IMR-90 (cell line): ENCODE data around the gene GLIS1. TPM values are rescaled to one million over a fixed set of nuclear protein-coding genes. Genes with fewer than 3 reads are reported as not detected.

Source experiments
- ATAC-seq: fragments of 200-7000 bp; cut with Tn5 transposase; 2 replicates; pipeline ENCODE4 v1.9.1; 2020; ENCODE audit warnings: low read depth, mild to moderate bottlenecking, moderate library complexity
- BruUV-seq: library from RNA; stranded (reverse); fragments of 400-500 nt; replicated peaks from 2 replicates; lab custom pipeline; 2021; lab: Mats Ljungman, UMichigan
- CTCF ChIA-PET: fragments of 300-600 bp; formaldehyde crosslinking; extraction: SDS; loops from one replicate; lab custom pipeline; 2021; ENCODE audit warnings: antibody characterized with exemption; lab: Yijun Ruan, JAX
- POLR2A ChIA-PET: fragments of 300-600 bp; sonication (Branson Sonifier 250); formaldehyde crosslinking; loops from one replicate; lab custom pipeline; 2022; ENCODE audit warnings: antibody characterized with exemption; ENCODE audit not compliant: unreplicated experiment; lab: Charles Lee
- DNase-seq: peaks from one replicate; pipeline ENCODE4 v3.0.0; 2013
- H2AFZ ChIP-seq: replicated peaks from 2 replicates; pipeline ENCODE3; 2013; ENCODE audit warnings: low read length, mild to moderate bottlenecking; ENCODE audit not compliant: poor library complexity
- H2AK5ac ChIP-seq: 2 replicates; pipeline ENCODE4 v1.6.1; 2013; ENCODE audit warnings: low read depth, low read length, inconsistent platforms
- H2AK9ac ChIP-seq: replicated peaks from 2 replicates; pipeline ENCODE3; 2013; ENCODE audit warnings: mild to moderate bottlenecking, low read depth, low read length, moderate library complexity; ENCODE audit not compliant: poor library complexity
- H2BK120ac ChIP-seq: 2 replicates; pipeline ENCODE4 v1.6.1; 2013; ENCODE audit warnings: low read depth, low read length, inconsistent platforms
- H2BK15ac ChIP-seq: 3 replicates; pipeline ENCODE4 v1.6.1; 2013; ENCODE audit warnings: low read depth, low read length, inconsistent platforms
- H2BK20ac ChIP-seq: 2 replicates; pipeline ENCODE4 v1.6.1; 2013; ENCODE audit warnings: low read depth, mild to moderate bottlenecking, inconsistent platforms, low read length, moderate library complexity
- H2BK5ac ChIP-seq: 2 replicates; pipeline ENCODE4 v1.6.1; 2013; ENCODE audit warnings: mild to moderate bottlenecking, low read depth, low read length, inconsistent platforms; ENCODE audit not compliant: poor library complexity, severe bottlenecking
- H3K14ac ChIP-seq: replicated peaks from 2 replicates; pipeline ENCODE4 v1.6.1; 2013; ENCODE audit warnings: low read depth, low read length, inconsistent platforms
- H3K18ac ChIP-seq: 2 replicates; pipeline ENCODE4 v1.6.1; 2013; ENCODE audit warnings: low read depth, low read length, control low read depth
- H3K23ac ChIP-seq: 2 replicates; pipeline ENCODE4 v1.6.1; 2013; ENCODE audit warnings: low read depth, low read length, inconsistent platforms
- H3K27ac ChIP-seq: 2 replicates; pipeline ENCODE4 v1.5.1; 2013; ENCODE audit warnings: mild to moderate bottlenecking, control low read depth, low read length; ENCODE audit not compliant: insufficient read depth
- H3K27me3 ChIP-seq: 2 replicates; pipeline ENCODE4 v1.6.1; 2013; ENCODE audit warnings: low read length; ENCODE audit not compliant: control insufficient read depth, insufficient read depth
- H3K36me3 ChIP-seq: 2 replicates; pipeline ENCODE4 v1.6.1; 2013; ENCODE audit warnings: low read length, mixed read lengths; ENCODE audit not compliant: control insufficient read depth, insufficient read depth
- H3K4ac ChIP-seq: 2 replicates; pipeline ENCODE4 v1.6.1; 2013; ENCODE audit warnings: low read depth, low read length, inconsistent platforms
- H3K4me1 ChIP-seq: 2 replicates; pipeline ENCODE4 v1.6.1; 2013; ENCODE audit warnings: low read length, mixed read lengths; ENCODE audit not compliant: control insufficient read depth, insufficient read depth
- H3K4me2 ChIP-seq: 2 replicates; pipeline ENCODE4 v1.6.1; 2013; ENCODE audit warnings: low read depth, mild to moderate bottlenecking, control low read depth, low read length, moderate library complexity
- H3K4me3 ChIP-seq: 2 replicates; pipeline ENCODE4 v1.5.1; 2013; ENCODE audit warnings: low read depth, mild to moderate bottlenecking, control low read depth, low read length, moderate library complexity; ENCODE audit not compliant: insufficient read depth
- H3K56ac ChIP-seq: 2 replicates; pipeline ENCODE4 v1.6.1; 2013; ENCODE audit warnings: low read length, inconsistent platforms; ENCODE audit not compliant: insufficient read depth; ENCODE audit errors: extremely low read depth
- H3K79me1 ChIP-seq, 2 experiments: 2 replicates each; pipeline ENCODE4 v1.6.1; 2013; ENCODE audit warnings: low read length in 2 of 2, inconsistent platforms in 1 of 2, low read depth in 1 of 2
- H3K9ac ChIP-seq: 2 replicates; pipeline ENCODE4 v1.6.1; 2013; ENCODE audit warnings: low read depth, low read length, control low read depth
- H3K9me1 ChIP-seq: 2 replicates; pipeline ENCODE4 v1.6.1; 2013; ENCODE audit warnings: low read length, inconsistent platforms; ENCODE audit not compliant: insufficient read depth
- H3K9me3 ChIP-seq: 2 replicates; pipeline ENCODE4 v1.6.1; 2013; ENCODE audit warnings: low read length; ENCODE audit not compliant: control insufficient read depth, insufficient read depth
- H4K20me1 ChIP-seq: 2 replicates; pipeline ENCODE4 v1.6.1; 2013; ENCODE audit warnings: low read length, inconsistent platforms; ENCODE audit not compliant: insufficient read depth
- H4K5ac ChIP-seq: 2 replicates; pipeline ENCODE4 v1.6.1; 2013; ENCODE audit warnings: mild to moderate bottlenecking, low read depth, low read length, control low read depth
- H4K8ac ChIP-seq, 2 experiments: 2 replicates each; pipeline ENCODE4 v1.6.1; 2013; ENCODE audit warnings: low read depth in 2 of 2, low read length in 2 of 2, control low read depth in 1 of 2, inconsistent platforms in 1 of 2
- H4K91ac ChIP-seq: 2 replicates; pipeline ENCODE4 v1.6.1; 2013; ENCODE audit warnings: low read depth, low read length, inconsistent platforms; ENCODE audit not compliant: insufficient read depth
- BHLHE40 ChIP-seq: fragments of 150-350 bp; IDR thresholded peaks from 2 replicates; pipeline ENCODE4 v1.6.1; 2016; ENCODE audit warnings: mild to moderate bottlenecking, low read depth, low read length
- CEBPB ChIP-seq: IDR thresholded peaks from 2 replicates; pipeline ENCODE4 v1.6.1; 2012; ENCODE audit warnings: low read depth, low read length, improper control_type of control experiment
- CHD1 ChIP-seq: IDR thresholded peaks from 2 replicates; pipeline ENCODE4 v1.6.1; 2012; ENCODE audit warnings: low read depth, low read length, improper control_type of control experiment
- CTCF ChIP-seq: conservative IDR thresholded peaks from 2 replicates; pipeline ENCODE4 v1.5.1; 2012; ENCODE audit warnings: mild to moderate bottlenecking, low read depth, low read length, improper control_type of control experiment
- ELK1 ChIP-seq: fragments of 150-350 bp; IDR thresholded peaks from 2 replicates; pipeline ENCODE4 v1.6.1; 2016; ENCODE audit warnings: low read depth, mild to moderate bottlenecking, low read length, moderate library complexity, borderline replicate concordance
- FOS ChIP-seq: fragments of 150-350 bp; IDR thresholded peaks from 2 replicates; pipeline ENCODE4 v1.6.1; 2016; ENCODE audit warnings: low read depth, low read length
- MAFK ChIP-seq: IDR thresholded peaks from 2 replicates; pipeline ENCODE4 v1.6.1; 2012; ENCODE audit warnings: low read depth, low read length, improper control_type of control experiment
- MAZ ChIP-seq: IDR thresholded peaks from 2 replicates; pipeline ENCODE4 v1.6.1; 2012; ENCODE audit warnings: low read depth, mild to moderate bottlenecking, low read length, improper control_type of control experiment, moderate library complexity, borderline replicate concordance
- MXI1 ChIP-seq: IDR thresholded peaks from 2 replicates; pipeline ENCODE4 v1.6.1; 2012; ENCODE audit warnings: low read depth, mild to moderate bottlenecking, low read length, moderate library complexity, borderline replicate concordance
- NFE2L2 ChIP-seq: fragments of 150-350 bp; IDR thresholded peaks from 2 replicates; pipeline ENCODE4 v1.6.1; 2016; ENCODE audit warnings: low read depth, mild to moderate bottlenecking, low read length
- POLR2A ChIP-seq: IDR thresholded peaks from 2 replicates; pipeline ENCODE4 v1.6.1; 2012; ENCODE audit warnings: mild to moderate bottlenecking, low read depth, low read length
- RAD21 ChIP-seq: IDR thresholded peaks from 2 replicates; pipeline ENCODE4 v1.6.1; 2012; ENCODE audit warnings: low read length, improper control_type of control experiment
- RCOR1 ChIP-seq: IDR thresholded peaks from 2 replicates; pipeline ENCODE4 v1.6.1; 2012; ENCODE audit warnings: mild to moderate bottlenecking, low read length, improper control_type of control experiment; ENCODE audit not compliant: insufficient replicate concordance
- RFX5 ChIP-seq: IDR thresholded peaks from 2 replicates; pipeline ENCODE4 v1.8.0; 2012; ENCODE audit warnings: low read depth, mild to moderate bottlenecking, low read length, moderate library complexity
- SMC3 ChIP-seq: fragments of 150-350 bp; IDR thresholded peaks from 2 replicates; pipeline ENCODE4 v1.6.1; 2016; ENCODE audit warnings: low read depth, mild to moderate bottlenecking, antibody characterized with exemption, low read length, moderate library complexity
- USF2 ChIP-seq: fragments of 150-350 bp; IDR thresholded peaks from 2 replicates; pipeline ENCODE4 v1.6.1; 2017; ENCODE audit warnings: mild to moderate bottlenecking, antibody characterized with exemption, low read length, low read depth
- WGBS, 2 experiments: methylation state at CpG; one replicate each; pipeline versions ENCODE4 v1.1.5 to v1.1.7; 2013; ENCODE audit warnings: missing lambda C conversion rate in 2 of 2; ENCODE audit not compliant: insufficient read length in 1 of 2; ENCODE audit errors: extremely low coverage in 2 of 2; 5-methylcytosine and 5-hydroxymethylcytosine counted together
- dilution Hi-C: fragments of 300-500 bp; cut with HindIII; formaldehyde crosslinking; loops from one replicate; pipeline ENCODE4 v1.14.3; 2018; ENCODE audit warnings: low sequenced_read_pairs; ENCODE audit not compliant: unreplicated experiment
- in situ Hi-C: fragments of 300-500 bp; cut with MboI; formaldehyde crosslinking; loops from 3 replicates; pipeline ENCODE4 v1.14.3; 2019; ENCODE audit warnings: low sequenced_read_pairs, inconsistent platforms, mixed read lengths
- intact Hi-C: fragments of 100-400 bp; cut with micrococcal nuclease; formaldehyde crosslinking; loops from 2 replicates; pipeline ENCODE4 v1.10.0; 2022
- polyA plus RNA-seq, 3 experiments: library from polyadenylated mRNA; depleted of rRNA; stranded (reverse); fragments of >200 nt; gene quantifications; 2 replicates each; pipeline ENCODE4 v1.2.3, GENCODE V29; 2012; ENCODE audit warnings: low replicate concordance in 1 of 3
- total RNA-seq: library from RNA; depleted of rRNA; stranded (reverse); fragments of >200 nt; gene quantifications from 2 replicates; pipeline ENCODE4 v1.2.3, GENCODE V29; 2012

GLIS1 gene
- total and polyA plus RNA-seq, 2 of the 4 experiments (the other 2 are of a cell fraction) = 0.18 to 2.3 TPM

- Histone ChIP-seq H3K14ac (no peak overlapping the region), H2AK5ac (no peak overlapping the region), H3K36me3 (no peaks in the 10 kb centered on the region; the same call in none of the 2 replicates), H3K27ac (no peak overlapping the region), H4K5ac (no peak overlapping the region), H2BK15ac (no peak overlapping the region), H4K91ac (no peak overlapping the region), H3K4me1 (peaks cover 2% of the 10 kb centered on the region; the same call in 1 of the 2 replicates), H2BK120ac (no peak overlapping the region), H2BK20ac (no peak overlapping the region), H3K18ac (no peak overlapping the region), H3K4ac (no peak overlapping the region), H4K8ac (no peak overlapping the region), H3K9me3 (no peaks in the 10 kb centered on the region), H3K56ac (no peak overlapping the region), H3K4me2 (no peak overlapping the region), H3K27me3 (peaks cover 2% of the 10 kb centered on the region), H3K79me1 (peaks cover 3 to 10% of the 10 kb centered on the region in 2 experiments; a peak in 2 of 4 replicates), H2BK5ac (no peak overlapping the region), H4K20me1 (peaks cover 24% of the 10 kb centered on the region), H3K4me3 (no peak overlapping the region), H3K9me1 (no peaks in the 10 kb centered on the region), H2AFZ (no peak overlapping the region), H2AK9ac (no peak overlapping the region), H3K23ac (no peak overlapping the region), H3K9ac (no peak overlapping the region)
- ChIA-PET POLR2A (no interaction called here), CTCF (no interaction called here)
- no peak for DNase-seq
- intact Hi-C loops (no loop called here), in situ Hi-C loops (no loop called here), dilution Hi-C loops (no loop called here)
- ATAC-seq = no peak
- WGBS, 2 experiments = 60% methylated on average over 1 of the region's 8 CpGs; no CpG with 5 or more reads in 1 of the 2 experiments
- BruUV-seq = no TSS peak
- no peak for TF ChIP-seq ELK1
- no peak for TF ChIP-seq RAD21
- TF ChIP-seq FOS = no peak
- no peak for TF ChIP-seq USF2
- no peak for TF ChIP-seq MAZ
- TF ChIP-seq POLR2A = no peak
- no peak for TF ChIP-seq CTCF
- TF ChIP-seq RFX5 = no peak
- TF ChIP-seq CHD1 = no peak
- no peak for TF ChIP-seq SMC3
- TF ChIP-seq BHLHE40 = no peak
- no peak for TF ChIP-seq CEBPB
- TF ChIP-seq MAFK = no peak
- TF ChIP-seq RCOR1 = no peak
- TF ChIP-seq MXI1 = no peak
- TF ChIP-seq NFE2L2 = no peak
Observed at GRCh38 chr1:53699981-53700380, 39.0 kb downstream of the GLIS1 start.
